ENCODE measurements around the gene NTHL1. TPM values are rescaled to one million over a fixed set of nuclear protein-coding genes. Genes with fewer than 3 reads are reported as not detected.

NTHL1 gene
- total and polyA plus RNA-seq, 2 of the 13 experiments (the other 11 are each of a cell fraction or from before 2014, with no cell fraction given): 47.5 to 64.9 TPM

DNA sequence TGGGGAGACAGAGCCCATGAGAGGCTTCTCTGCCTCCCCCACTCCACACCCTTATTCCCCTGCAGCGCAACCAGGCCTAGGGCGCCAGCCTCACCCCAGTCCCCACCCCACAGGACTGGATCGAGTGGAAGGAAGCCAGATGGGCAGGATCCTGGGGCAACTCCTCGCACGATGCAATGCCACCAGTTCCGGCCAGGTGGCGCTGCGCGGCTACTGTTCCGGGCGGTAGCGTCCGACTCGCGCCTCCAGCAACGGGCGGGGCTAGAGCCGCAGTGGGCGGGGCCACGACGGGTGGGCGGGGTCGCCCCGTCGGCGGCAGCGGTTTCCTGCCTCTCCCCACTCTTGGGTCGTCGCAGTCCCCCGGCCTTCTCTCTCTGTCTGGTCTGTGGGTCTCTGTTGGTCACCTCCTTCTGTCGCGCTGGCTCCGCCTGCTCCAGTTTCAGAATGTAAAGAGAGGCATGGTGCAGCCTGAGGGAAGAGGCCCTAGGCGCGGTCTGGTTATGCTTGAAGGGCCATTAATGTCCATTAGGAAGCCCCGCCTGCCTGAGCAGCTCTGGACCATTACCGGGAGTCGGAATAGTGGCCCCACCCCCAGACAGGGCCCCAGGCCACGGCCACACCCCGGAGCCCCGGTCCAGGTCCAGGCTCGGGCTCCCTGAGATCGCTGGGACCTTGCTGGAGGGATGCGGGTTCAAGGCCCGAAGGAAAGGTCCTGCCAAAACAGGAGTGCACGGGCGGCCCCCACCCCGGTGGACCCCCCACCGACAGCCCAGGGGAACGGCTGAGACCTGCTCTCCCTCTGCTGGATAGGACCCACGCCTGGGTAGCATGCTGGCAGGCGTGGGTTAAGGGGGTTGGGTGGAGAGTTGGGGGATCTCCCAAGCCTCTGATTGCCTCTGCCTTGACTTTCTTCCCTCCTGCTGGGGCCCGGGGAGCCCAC lies 24.3 kb downstream of the NTHL1 start (continued):
- TF ChIP-seq ZKSCAN8 (CRISPR knock-in tag; IDR thresholded peaks at IDR 0.05; ENCODE audit: borderline replicate concordance) (no peak), ZNF205 (CRISPR knock-in tag; IDR thresholded peaks at IDR 0.05) (no peak), ELF1 (CRISPR knock-in tag; IDR thresholded peaks at IDR 0.05) (peak; percentile 59; the same call in 1 of the 2 replicates), ZNF616 (CRISPR knock-in tag; IDR thresholded peaks at IDR 0.05; ENCODE audit: low read depth) (no peak), NCOR1 (IDR thresholded peaks at IDR 0.05; ENCODE audit: borderline replicate concordance, low read length) (no peak), ZNF33B (CRISPR knock-in tag; IDR thresholded peaks at IDR 0.05) (0 out of 2 replicates have a peak, but pooled peaks have one; percentile 48), HES4 (CRISPR knock-in tag; IDR thresholded peaks at IDR 0.05; ENCODE audit: borderline replicate concordance) (peak; percentile 55; the same call in 1 of the 2 replicates), FOXP1 (IDR thresholded peaks at IDR 0.05) (no peak), FOXP1 (CRISPR knock-in tag; IDR thresholded peaks at IDR 0.05) (no peak), ZMYM2 (CRISPR knock-in tag; IDR thresholded peaks at IDR 0.05) (no peak), KAT8 (CRISPR knock-in tag; IDR thresholded peaks at IDR 0.05) (peak; percentile 69; the same call in 1 of the 2 replicates), TOPORS (CRISPR knock-in tag; IDR thresholded peaks at IDR 0.05) (no peak), ZNF572 (CRISPR knock-in tag; IDR thresholded peaks at IDR 0.05) (peak; percentile 77; the same call in 1 of the 2 replicates), ZFP62 (CRISPR knock-in tag; IDR thresholded peaks at IDR 0.05) (no peak), KDM3A (CRISPR knock-in tag; IDR thresholded peaks at IDR 0.05; ENCODE audit: low read depth) (0 out of 2 replicates have a peak, but pooled peaks have one; percentile 18), ZNF761 (CRISPR knock-in tag; conservative IDR thresholded peaks at IDR 0.05) (peak; percentile 60; the same call in 1 of the 2 replicates), YEATS2 (CRISPR knock-in tag; IDR thresholded peaks at IDR 0.05; ENCODE audit: borderline replicate concordance) (peak; percentile 64), STAG1 (CRISPR knock-in tag; IDR thresholded peaks at IDR 0.05) (peak; percentile 96), JUND (CRISPR knock-in tag; IDR thresholded peaks at IDR 0.05) (no peak), FIP1L1 (IDR thresholded peaks at IDR 0.05; ENCODE audit: borderline replicate concordance, insufficient read depth, low read depth, low read length) (no peak), ZNF547 (CRISPR knock-in tag; IDR thresholded peaks at IDR 0.05) (0 out of 2 replicates have a peak, but pooled peaks have one; percentile 36), BCL6 (CRISPR knock-in tag; IDR thresholded peaks at IDR 0.05) (peak; percentile 29; the same call in 1 of the 2 replicates)
- TF ChIP-seq, protein P1, sequence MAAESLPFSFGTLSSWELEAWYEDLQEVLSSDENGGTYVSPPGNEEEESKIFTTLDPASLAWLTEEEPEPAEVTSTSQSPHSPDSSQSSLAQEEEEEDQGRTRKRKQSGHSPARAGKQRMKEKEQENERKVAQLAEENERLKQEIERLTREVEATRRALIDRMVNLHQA (CRISPR knock-in tag; IDR thresholded peaks at IDR 0.05): no peak
- TF ChIP-seq, protein P2, sequence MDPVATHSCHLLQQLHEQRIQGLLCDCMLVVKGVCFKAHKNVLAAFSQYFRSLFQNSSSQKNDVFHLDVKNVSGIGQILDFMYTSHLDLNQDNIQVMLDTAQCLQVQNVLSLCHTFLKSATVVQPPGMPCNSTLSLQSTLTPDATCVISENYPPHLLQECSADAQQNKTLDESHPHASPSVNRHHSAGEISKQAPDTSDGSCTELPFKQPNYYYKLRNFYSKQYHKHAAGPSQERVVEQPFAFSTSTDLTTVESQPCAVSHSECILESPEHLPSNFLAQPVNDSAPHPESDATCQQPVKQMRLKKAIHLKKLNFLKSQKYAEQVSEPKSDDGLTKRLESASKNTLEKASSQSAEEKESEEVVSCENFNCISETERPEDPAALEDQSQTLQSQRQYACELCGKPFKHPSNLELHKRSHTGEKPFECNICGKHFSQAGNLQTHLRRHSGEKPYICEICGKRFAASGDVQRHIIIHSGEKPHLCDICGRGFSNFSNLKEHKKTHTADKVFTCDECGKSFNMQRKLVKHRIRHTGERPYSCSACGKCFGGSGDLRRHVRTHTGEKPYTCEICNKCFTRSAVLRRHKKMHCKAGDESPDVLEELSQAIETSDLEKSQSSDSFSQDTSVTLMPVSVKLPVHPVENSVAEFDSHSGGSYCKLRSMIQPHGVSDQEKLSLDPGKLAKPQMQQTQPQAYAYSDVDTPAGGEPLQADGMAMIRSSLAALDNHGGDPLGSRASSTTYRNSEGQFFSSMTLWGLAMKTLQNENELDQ (CRISPR knock-in tag; IDR thresholded peaks at IDR 0.05; ENCODE audit: borderline replicate concordance): no peak
- TF ChIP-seq, protein P3, sequence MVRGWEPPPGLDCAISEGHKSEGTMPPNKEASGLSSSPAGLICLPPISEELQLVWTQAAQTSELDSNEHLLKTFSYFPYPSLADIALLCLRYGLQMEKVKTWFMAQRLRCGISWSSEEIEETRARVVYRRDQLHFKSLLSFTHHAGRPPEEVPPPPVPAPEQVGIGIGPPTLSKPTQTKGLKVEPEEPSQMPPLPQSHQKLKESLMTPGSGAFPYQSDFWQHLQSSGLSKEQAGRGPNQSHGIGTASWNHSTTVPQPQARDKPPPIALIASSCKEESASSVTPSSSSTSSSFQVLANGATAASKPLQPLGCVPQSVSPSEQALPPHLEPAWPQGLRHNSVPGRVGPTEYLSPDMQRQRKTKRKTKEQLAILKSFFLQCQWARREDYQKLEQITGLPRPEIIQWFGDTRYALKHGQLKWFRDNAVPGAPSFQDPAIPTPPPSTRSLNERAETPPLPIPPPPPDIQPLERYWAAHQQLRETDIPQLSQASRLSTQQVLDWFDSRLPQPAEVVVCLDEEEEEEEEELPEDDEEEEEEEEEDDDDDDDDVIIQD (CRISPR knock-in tag; IDR thresholded peaks at IDR 0.05; ENCODE audit: low read depth): peak; percentile 41; the same call in 1 of the 2 replicates
- TF ChIP-seq, protein P4, sequence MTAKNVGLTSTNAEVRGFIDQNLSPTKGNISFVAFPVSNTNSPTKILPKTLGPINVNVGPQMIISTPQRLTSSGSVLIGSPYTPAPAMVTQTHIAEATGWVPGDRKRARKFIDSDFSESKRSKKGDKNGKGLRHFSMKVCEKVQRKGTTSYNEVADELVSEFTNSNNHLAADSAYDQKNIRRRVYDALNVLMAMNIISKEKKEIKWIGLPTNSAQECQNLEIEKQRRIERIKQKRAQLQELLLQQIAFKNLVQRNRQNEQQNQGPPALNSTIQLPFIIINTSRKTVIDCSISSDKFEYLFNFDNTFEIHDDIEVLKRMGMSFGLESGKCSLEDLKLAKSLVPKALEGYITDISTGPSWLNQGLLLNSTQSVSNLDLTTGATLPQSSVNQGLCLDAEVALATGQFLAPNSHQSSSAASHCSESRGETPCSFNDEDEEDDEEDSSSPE (CRISPR knock-in tag; IDR thresholded peaks at IDR 0.05): peak; percentile 64; the same call in 1 of the 2 replicates
